BE2C (cell line): ENCODE data around the gene SRCAP.

ENCODE experiments used
- DNase-seq: peaks from one replicate; pipeline ENCODE4 v3.0.0-alpha.2; 2020
- H3K27me3 ChIP-seq: fragments of 250-450 bp; sonication (Bioruptor Pico); 2 replicates; pipeline ENCODE4 v1.5.1; 2020; ENCODE audit warnings: mild to moderate bottlenecking
- H3K36me3 ChIP-seq: fragments of 250-450 bp; sonication (Bioruptor Pico); 2 replicates; pipeline ENCODE4 v1.5.1; 2020; ENCODE audit warnings: mild to moderate bottlenecking
- H3K4me1 ChIP-seq: fragments of 250-450 bp; sonication (Bioruptor Pico); 2 replicates; pipeline ENCODE4 v1.5.1; 2020
- H3K4me3 ChIP-seq: 2 replicates; pipeline ENCODE4 v1.5.1; 2011; ENCODE audit warnings: low read depth, low read length
- H3K9me3 ChIP-seq: fragments of 250-450 bp; sonication (Bioruptor Pico); 2 replicates; pipeline ENCODE4 v1.5.1; 2020
- TF ChIP-seq, protein P1 (sequence below): IDR thresholded peaks from 2 replicates; pipeline ENCODE4 v1.5.1; 2012; ENCODE audit warnings: mild to moderate bottlenecking, low read depth, low read length

The SRCAP gene

DNA sequence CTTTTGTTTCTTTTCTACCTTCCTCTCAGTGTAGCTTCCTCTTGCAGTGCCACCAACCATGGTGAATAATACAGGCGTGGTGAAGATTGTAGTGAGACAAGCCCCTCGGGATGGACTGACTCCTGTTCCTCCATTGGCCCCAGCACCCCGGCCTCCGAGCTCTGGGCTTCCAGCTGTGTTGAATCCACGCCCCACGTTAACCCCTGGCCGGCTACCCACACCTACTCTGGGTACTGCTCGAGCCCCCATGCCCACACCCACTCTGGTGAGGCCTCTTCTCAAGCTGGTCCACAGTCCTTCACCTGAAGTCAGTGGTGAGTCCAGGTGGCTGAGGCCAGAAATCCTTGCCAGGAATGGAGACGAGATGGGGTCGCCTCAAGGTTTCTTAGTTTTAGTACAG, 23.9 kb downstream of the SRCAP start:
- Histone ChIP-seq H3K27me3 (no peaks in the 10 kb centered on the region), H3K36me3 (peaks cover 56% of the 10 kb centered on the region), H3K4me3 (no peak overlapping the region), H3K9me3 (no peaks in the 10 kb centered on the region), H3K4me1 (no peaks in the 10 kb centered on the region)
- no peak for DNase-seq
- TF ChIP-seq, protein P1, sequence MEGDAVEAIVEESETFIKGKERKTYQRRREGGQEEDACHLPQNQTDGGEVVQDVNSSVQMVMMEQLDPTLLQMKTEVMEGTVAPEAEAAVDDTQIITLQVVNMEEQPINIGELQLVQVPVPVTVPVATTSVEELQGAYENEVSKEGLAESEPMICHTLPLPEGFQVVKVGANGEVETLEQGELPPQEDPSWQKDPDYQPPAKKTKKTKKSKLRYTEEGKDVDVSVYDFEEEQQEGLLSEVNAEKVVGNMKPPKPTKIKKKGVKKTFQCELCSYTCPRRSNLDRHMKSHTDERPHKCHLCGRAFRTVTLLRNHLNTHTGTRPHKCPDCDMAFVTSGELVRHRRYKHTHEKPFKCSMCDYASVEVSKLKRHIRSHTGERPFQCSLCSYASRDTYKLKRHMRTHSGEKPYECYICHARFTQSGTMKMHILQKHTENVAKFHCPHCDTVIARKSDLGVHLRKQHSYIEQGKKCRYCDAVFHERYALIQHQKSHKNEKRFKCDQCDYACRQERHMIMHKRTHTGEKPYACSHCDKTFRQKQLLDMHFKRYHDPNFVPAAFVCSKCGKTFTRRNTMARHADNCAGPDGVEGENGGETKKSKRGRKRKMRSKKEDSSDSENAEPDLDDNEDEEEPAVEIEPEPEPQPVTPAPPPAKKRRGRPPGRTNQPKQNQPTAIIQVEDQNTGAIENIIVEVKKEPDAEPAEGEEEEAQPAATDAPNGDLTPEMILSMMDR = no peak

GRCh38 chr16:30723725-30724355, 24.9 kb downstream of the SRCAP start:
- Histone ChIP-seq H3K9me3 (no peaks in the 10 kb centered on the region), H3K4me1 (no peaks in the 10 kb centered on the region), H3K36me3 (peaks cover 54% of the 10 kb centered on the region), H3K27me3 (no peaks in the 10 kb centered on the region), H3K4me3 (no peak overlapping the region)
- TF ChIP-seq, protein P1 = no peak
- DNase-seq = no peak

DNA sequence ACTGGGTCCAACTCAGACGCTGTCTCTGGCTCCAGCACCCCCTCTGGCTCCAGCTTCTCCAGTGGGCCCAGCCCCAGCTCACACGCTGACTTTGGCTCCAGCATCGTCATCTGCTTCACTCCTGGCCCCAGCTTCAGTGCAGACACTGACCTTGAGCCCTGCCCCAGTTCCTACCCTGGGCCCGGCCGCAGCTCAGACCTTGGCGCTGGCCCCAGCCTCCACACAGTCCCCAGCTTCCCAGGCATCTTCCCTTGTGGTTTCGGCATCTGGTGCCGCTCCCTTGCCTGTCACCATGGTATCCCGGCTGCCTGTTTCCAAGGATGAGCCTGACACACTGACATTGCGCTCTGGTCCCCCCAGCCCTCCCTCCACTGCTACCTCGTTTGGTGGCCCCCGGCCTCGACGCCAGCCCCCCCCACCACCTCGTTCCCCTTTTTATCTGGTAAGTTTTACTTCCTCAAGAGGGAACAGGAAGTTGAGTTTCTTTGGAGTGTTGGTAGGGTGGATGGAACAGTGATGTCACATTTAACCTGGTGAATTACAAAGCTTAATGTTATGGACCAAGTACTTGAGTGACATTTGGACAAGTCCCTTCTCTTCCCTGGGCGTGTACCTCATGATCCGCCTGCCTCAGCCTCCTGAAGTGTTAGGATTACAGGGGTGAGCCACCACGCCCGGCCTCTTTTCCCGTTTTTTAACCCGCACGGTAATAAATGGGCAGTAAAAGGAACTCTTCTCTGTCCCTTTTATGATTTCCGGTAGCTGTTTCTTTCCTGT, 25.9 kb downstream of the SRCAP start:
- no peaks in the 10 kb centered on the region for H3K9me3 ChIP-seq
- no peaks in the 10 kb centered on the region for H3K4me1 ChIP-seq
- no peak for DNase-seq
- H3K27me3 ChIP-seq = no peaks in the 10 kb centered on the region
- no peak overlapping the region for H3K4me3 ChIP-seq
- TF ChIP-seq, protein P1 = no peak
- H3K36me3 ChIP-seq = peaks cover 55% of the 10 kb centered on the region

DNA sequence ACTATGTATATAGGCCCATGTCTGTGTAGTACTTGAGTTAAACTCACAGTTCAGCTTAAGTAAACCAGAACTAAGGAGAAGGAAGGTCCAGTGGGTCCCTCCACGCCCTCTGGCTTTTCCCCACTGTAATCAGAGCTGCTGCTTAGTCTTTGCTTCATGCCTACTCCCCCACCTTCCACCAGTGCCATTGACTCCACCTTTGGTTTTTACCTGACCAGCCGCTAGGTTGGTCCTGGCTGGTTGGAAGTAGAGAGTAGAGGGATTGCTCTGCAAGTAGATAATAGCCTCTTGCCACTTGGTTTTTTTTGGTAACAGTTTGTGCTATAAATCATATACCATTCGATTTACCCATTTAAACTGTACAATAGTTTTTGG, 26.4 kb downstream of the SRCAP start:
- Histone ChIP-seq H3K27me3 (no peaks in the 10 kb centered on the region), H3K4me1 (no peaks in the 10 kb centered on the region), H3K9me3 (no peaks in the 10 kb centered on the region), H3K36me3 (peaks cover 49% of the 10 kb centered on the region), H3K4me3 (no peak overlapping the region)
- TF ChIP-seq, protein P1 = no peak
- DNase-seq = no peak

DNA sequence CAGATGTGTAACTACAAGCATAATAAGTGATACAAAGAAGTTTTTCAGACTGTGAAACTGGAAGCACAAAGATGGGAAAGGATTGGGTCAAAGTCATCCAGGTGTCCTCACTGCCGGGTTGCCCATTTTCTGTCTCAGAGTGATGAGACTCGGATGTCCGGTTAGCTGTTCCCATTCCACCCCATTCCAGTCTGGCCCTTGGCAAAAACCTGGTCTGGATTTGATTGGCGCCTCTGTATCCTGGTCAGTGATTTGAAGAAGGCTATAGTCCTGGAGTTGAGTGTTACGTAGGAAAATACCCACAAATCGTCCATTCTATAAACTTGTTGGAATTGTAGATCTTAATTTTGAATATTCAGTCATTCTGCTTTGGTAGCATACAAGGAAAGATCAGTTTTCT, 29.4 kb downstream of the SRCAP start:
- Histone ChIP-seq H3K4me1 (no peaks in the 10 kb centered on the region), H3K9me3 (no peaks in the 10 kb centered on the region), H3K4me3 (no peak overlapping the region), H3K36me3 (peaks cover 33% of the 10 kb centered on the region), H3K27me3 (no peaks in the 10 kb centered on the region)
- no peak for DNase-seq
- TF ChIP-seq, protein P1 = no peak

GRCh38 chr16:30728899-30729672, 30.1 kb downstream of the SRCAP start:
- TF ChIP-seq, protein P1 = 0 out of 2 replicates have a peak, but pooled peaks have one; percentile 8
- DNase-seq = no peak

More at GRCh38 chr16:30728899-30729672, 30.1 kb downstream of the SRCAP start:
- H3K27me3 ChIP-seq = no peaks in the 10 kb centered on the region
- peaks cover 29% of the 10 kb centered on the region for H3K36me3 ChIP-seq
- no peak overlapping the region for H3K4me3 ChIP-seq
- H3K9me3 ChIP-seq = no peaks in the 10 kb centered on the region
- no peaks in the 10 kb centered on the region for H3K4me1 ChIP-seq
